GM10847 (cell line): ENCODE results near the gene DUSP15.

Experiments used
- POLR2A ChIP-seq: IDR thresholded peaks from 2 replicates; pipeline ENCODE4 v1.6.1; 2011; ENCODE audit not compliant: insufficient read length; ENCODE audit errors: extremely low read depth

DUSP15 gene

DNA sequence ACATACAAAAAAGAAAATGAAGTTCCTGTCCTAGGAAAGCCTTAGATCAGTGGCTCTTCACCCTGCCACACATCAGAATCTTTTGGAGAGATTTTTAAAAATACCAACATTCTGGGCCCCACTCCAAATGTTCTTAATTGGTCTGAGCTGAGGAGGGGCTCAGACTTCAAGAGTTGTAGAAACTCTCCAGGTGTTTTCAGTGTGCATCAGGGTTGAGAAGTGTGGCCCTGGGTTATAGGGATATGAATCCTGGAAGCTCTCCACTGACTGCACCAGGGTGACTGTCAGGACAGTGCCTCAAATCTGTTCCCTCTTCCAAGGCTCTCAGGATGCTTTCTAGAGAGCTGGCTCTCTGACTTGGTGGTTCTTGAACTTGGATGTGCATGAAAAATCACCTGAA is 56.7 kb downstream of the DUSP15 start:
- no peak for TF ChIP-seq POLR2A

DNA sequence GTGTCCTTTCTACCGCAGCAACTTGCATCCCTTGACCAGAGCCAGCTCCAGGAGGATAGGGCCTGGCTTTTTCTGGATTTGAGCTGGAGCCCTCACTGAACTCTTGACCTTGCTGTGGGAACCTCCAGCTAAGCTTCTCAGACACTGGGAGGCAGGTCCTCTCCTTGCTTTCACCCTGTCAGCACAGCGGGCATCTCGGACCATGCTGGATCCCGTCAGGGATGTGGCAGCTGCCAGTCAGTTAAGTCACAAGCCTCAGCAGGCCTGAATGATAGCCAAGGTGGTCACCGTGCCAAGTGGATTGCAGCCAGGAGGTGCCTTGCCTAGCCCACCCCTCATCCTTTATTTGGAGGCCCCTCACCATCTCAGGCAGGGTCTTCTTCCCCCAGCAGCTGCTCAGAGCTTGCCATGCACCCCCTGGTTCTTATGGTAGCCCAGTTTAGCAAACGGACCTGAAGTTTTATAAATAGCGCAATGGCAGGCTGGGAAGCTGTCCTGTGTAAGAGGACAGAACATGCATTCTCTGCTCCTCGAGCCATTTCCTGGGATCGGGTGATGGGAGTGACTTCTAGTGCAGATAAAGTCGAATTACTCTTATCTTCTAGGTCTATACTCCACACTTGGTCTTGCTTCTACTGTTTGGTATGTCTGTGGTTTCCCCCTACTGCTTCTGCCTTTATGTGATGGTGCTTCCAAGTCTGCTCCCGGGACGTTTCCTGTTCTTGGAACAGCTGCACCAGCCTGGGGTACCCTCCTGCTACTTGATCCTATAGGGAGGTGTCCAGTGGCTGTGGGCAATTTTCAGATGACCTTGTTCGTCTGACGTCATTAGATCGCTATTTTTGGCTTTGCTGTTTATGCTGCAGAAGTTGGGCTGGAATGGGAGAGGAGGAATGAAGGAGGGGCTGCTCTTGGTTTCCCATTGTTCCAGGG is 58.3 kb downstream of the DUSP15 start:
- no peak for TF ChIP-seq POLR2A

GRCh38 chr20:31811198-31811597 is 59.1 kb downstream of the DUSP15 start:
- no peak for TF ChIP-seq POLR2A
